ENCODE results near the gene SULT1A4.
"Not testable (repeated sequence)": the region's sequence is repeated elsewhere in the genome, so short reads cannot be mapped to it uniquely, and the experiment has no call there.

DNA sequence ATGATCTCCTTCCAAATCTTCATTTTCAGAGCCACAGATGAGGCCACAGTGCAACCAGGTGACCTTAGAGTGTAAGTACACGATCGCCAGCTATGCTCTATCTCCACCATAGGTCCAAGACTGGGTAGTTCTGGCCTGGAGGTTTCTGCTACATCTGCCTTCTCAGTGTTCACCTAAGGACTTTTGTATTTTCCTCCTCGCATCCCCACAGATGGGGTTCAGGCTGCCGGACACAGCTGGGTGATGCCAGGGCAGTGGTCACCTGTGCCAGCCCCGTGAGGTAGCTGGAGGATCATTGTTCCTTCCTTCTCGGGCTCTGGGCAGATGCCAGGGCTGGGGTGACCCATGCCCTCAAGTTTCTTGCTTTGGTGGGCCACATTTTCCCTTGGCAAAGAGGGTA lies 46.6 kb downstream of the SULT1A4 start, which contains the start of gene NPIPB12:
- TF ChIP-seq, protein P1, sequence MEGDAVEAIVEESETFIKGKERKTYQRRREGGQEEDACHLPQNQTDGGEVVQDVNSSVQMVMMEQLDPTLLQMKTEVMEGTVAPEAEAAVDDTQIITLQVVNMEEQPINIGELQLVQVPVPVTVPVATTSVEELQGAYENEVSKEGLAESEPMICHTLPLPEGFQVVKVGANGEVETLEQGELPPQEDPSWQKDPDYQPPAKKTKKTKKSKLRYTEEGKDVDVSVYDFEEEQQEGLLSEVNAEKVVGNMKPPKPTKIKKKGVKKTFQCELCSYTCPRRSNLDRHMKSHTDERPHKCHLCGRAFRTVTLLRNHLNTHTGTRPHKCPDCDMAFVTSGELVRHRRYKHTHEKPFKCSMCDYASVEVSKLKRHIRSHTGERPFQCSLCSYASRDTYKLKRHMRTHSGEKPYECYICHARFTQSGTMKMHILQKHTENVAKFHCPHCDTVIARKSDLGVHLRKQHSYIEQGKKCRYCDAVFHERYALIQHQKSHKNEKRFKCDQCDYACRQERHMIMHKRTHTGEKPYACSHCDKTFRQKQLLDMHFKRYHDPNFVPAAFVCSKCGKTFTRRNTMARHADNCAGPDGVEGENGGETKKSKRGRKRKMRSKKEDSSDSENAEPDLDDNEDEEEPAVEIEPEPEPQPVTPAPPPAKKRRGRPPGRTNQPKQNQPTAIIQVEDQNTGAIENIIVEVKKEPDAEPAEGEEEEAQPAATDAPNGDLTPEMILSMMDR (conservative IDR thresholded peaks at IDR 0.05 in 1 of 2, IDR thresholded peaks at IDR 0.05 in 1 of 2; ENCODE audit: low read depth in 1 of 2, low read length in 2 of 2), result not testable (repeated sequence)
- not testable (repeated sequence) for TF ChIP-seq EZH2 (IDR thresholded peaks at IDR 0.05; ENCODE audit: low read length, missing control alignments)
